Measurements from ENCODE around the gene TMEM63B. TPM values are rescaled to one million over a fixed set of nuclear protein-coding genes. Genes with fewer than 3 reads are reported as not detected.
A peak's percentile ranks its signal among the peaks of the same experiment; 100 is the strongest.

Gene TMEM63B
- total RNA-seq, 1 donor from 2014 or later = 45.5 TPM

DNA sequence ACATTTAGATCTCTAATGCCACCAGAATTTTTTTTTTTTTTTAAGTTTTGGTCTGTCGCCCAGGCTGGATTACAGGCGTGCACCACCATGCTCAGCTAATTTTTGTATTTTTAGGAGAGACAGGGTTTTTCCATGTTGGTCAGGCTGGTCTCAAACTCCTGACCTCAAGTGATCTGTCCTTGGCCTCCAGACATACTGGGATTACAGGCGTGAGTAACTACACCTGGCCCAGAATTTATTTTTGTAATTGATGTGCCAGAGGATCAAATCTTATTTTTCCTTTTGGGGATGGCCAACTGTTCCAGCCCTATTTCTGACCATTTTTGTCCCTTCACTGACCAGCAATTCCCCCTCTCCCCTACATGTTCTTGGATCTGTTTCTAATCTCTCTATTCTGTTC, 71.3 kb downstream of the TMEM63B start:
- TF ChIP-seq CTCF (conservative IDR thresholded peaks at IDR 0.05) = no peak
- DNase-seq (ENCODE audit: extremely low spot score, unreplicated experiment) = no peak
- no peaks in the 10 kb centered on the region for H3K27me3 Mint-ChIP-seq
- H3K4me1 Mint-ChIP-seq (ENCODE audit: unreplicated experiment) = peaks cover 12% of the 10 kb centered on the region
- H3K4me3 Mint-ChIP-seq = no peak overlapping the region
- no peaks in the 10 kb centered on the region for H3K36me3 Mint-ChIP-seq
- no peak overlapping the region for H3K27ac Mint-ChIP-seq
- H3K9me3 Mint-ChIP-seq = no peaks in the 10 kb centered on the region

- no peak for DNase-seq (ENCODE audit: extremely low spot score, unreplicated experiment)
- Mint-ChIP-seq H3K9me3 (no peaks in the 10 kb centered on the region), H3K27me3 (no peaks in the 10 kb centered on the region), H3K27ac (no peak overlapping the region), H3K36me3 (no peaks in the 10 kb centered on the region), H3K4me1 (ENCODE audit: unreplicated experiment) (peaks cover 15% of the 10 kb centered on the region), H3K4me3 (no peak overlapping the region)
- TF ChIP-seq CTCF (conservative IDR thresholded peaks at IDR 0.05) = no peak
These were observed 72.5 kb downstream of the TMEM63B start for GRCh38 chr6:44199883-44200282.

GRCh38 chr6:44201200-44201599, 73.8 kb downstream of the TMEM63B start:
- no peak for DNase-seq (ENCODE audit: extremely low spot score, unreplicated experiment)
- no peaks in the 10 kb centered on the region for H3K9me3 Mint-ChIP-seq
- H3K4me3 Mint-ChIP-seq = no peak overlapping the region
- H3K4me1 Mint-ChIP-seq (ENCODE audit: unreplicated experiment) = peaks cover 15% of the 10 kb centered on the region
- no peaks in the 10 kb centered on the region for H3K36me3 Mint-ChIP-seq
- no peaks in the 10 kb centered on the region for H3K27me3 Mint-ChIP-seq
- no peak for TF ChIP-seq CTCF (conservative IDR thresholded peaks at IDR 0.05)
- H3K27ac Mint-ChIP-seq = peak overlapping the region; percentile 23

GRCh38 chr6:44201638-44202303, 74.4 kb downstream of the TMEM63B start:
- Mint-ChIP-seq H3K36me3 (no peaks in the 10 kb centered on the region), H3K27me3 (no peaks in the 10 kb centered on the region), H3K4me1 (ENCODE audit: unreplicated experiment) (peaks cover 15% of the 10 kb centered on the region), H3K27ac (peak overlapping the region; percentile 23), H3K4me3 (no peak overlapping the region), H3K9me3 (no peaks in the 10 kb centered on the region)
- TF ChIP-seq CTCF (conservative IDR thresholded peaks at IDR 0.05) = no peak
- DNase-seq (ENCODE audit: extremely low spot score, unreplicated experiment) = no peak

GRCh38 chr6:44202332-44202971, 75.1 kb downstream of the TMEM63B start:
- peaks cover 15% of the 10 kb centered on the region for H3K4me1 Mint-ChIP-seq (ENCODE audit: unreplicated experiment)
- H3K27me3 Mint-ChIP-seq = no peaks in the 10 kb centered on the region
- no peaks in the 10 kb centered on the region for H3K9me3 Mint-ChIP-seq
- no peak overlapping the region for H3K4me3 Mint-ChIP-seq
- no peaks in the 10 kb centered on the region for H3K36me3 Mint-ChIP-seq
- no peak overlapping the region for H3K27ac Mint-ChIP-seq
- no peak for DNase-seq (ENCODE audit: extremely low spot score, unreplicated experiment)
- no peak for TF ChIP-seq CTCF (conservative IDR thresholded peaks at IDR 0.05)

Data from type B pancreatic cell (in vitro differentiated cells).